H1 (cell line): ENCODE results near the gene APOA1. TPM values are rescaled to one million over a fixed set of nuclear protein-coding genes. Genes with fewer than 3 reads are reported as not detected.

Experiments
- MAFK ChIP-seq: IDR thresholded peaks from 2 replicates; pipeline ENCODE4 v1.6.1; 2012; ENCODE audit warnings: low read depth, mild to moderate bottlenecking, improper control_type of control experiment, low read length
- SAP30 ChIP-seq: fragments of 300-600 bp; sonication (generic); IDR thresholded peaks from 2 replicates; pipeline ENCODE4 v1.7.1; 2012; ENCODE audit warnings: low read length, moderate library complexity, mild to moderate bottlenecking, inconsistent platforms; ENCODE audit not compliant: insufficient read depth, insufficient replicate concordance
- polyA plus RNA-seq, 7 experiments: library from polyadenylated mRNA; depleted of rRNA in 3 of 7; stranded (reverse) in 5 of 7; unstranded in 2 of 7; fragments of >200 nt in 5 of 7; fragments of 200-250 nt in 2 of 7; gene quantifications; 1 replicate in 5 of 7; 2 replicates in 1 of 7; 4 replicates in 1 of 7; pipeline versions ENCODE4 v1.2.1 to v1.2.3, GENCODE V29; 2011 to 2013; ENCODE audit warnings: missing spikeins in 2 of 7, mixed read lengths in 2 of 7
- total RNA-seq: library from RNA; stranded (reverse); fragmentation: NEBNext Ultra II Directional; extraction: Animal tissue kit (Norgen Biotek cat#: 25700); gene quantifications from 2 replicates; pipeline ENCODE4 v1.2.1, GENCODE V29; 2021

The APOA1 gene
- total and polyA plus RNA-seq, 2 of the 8 experiments (the other 6 are each of a cell fraction or from before 2014, with no cell fraction given): 0.80 TPM; not detected in 1

DNA sequence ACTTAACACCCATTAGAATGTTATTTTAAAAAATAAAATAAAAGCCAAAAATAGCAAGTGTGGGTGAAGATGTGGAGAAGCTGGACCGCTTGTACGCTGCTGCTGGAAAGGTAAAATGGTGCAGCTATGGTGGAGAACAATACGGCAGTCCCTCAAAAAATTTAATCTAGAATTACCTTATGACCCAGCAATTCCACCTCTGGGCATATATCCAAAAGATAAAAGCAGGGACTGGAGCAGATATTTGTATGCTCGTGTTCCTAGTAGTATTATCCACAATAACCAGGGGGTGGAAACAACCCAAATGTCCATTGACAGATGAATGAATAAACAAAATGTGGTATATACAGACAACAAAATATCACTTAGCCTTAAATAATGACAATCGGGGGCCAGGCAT, 39.6 kb downstream of the APOA1 start (continued):
- TF ChIP-seq MAFK (no peak), SAP30 (no peak)
- TF ChIP-seq, all 59 proteins: peak for 0
